Esophagus muscularis mucosa (tissue), 4 donors: ENCODE measurements around the gene CUBN.

Experiments used
- EP300 ChIP-seq: sonication (generic); formaldehyde crosslinking; IDR thresholded peaks from one replicate; pipeline ENCODE4 v1.6.1; 2017; ENCODE audit warnings: antibody characterized with exemption
- POLR2AphosphoS5 ChIP-seq, 2 donors: sonication (generic); formaldehyde crosslinking; IDR thresholded peaks; one replicate each; pipeline ENCODE4 v1.6.1; 2017; ENCODE audit warnings: antibody characterized with exemption in 2 of 2
- TF ChIP-seq, protein P1 (sequence below), 3 experiments: fragments of 200-600 bp in 2 of 3; fragments of 450-650 bp in 1 of 3; sonication (generic) in 2 of 3; IDR thresholded peaks; one replicate each; pipeline ENCODE4 v1.5.1; 2017 to 2019; ENCODE audit warnings: antibody characterized with exemption in 3 of 3, mild to moderate bottlenecking in 2 of 3, moderate library complexity in 1 of 3

GRCh38 chr10:16902606-16903005 is 227.0 kb downstream of the CUBN start:
- TF ChIP-seq, protein P1, sequence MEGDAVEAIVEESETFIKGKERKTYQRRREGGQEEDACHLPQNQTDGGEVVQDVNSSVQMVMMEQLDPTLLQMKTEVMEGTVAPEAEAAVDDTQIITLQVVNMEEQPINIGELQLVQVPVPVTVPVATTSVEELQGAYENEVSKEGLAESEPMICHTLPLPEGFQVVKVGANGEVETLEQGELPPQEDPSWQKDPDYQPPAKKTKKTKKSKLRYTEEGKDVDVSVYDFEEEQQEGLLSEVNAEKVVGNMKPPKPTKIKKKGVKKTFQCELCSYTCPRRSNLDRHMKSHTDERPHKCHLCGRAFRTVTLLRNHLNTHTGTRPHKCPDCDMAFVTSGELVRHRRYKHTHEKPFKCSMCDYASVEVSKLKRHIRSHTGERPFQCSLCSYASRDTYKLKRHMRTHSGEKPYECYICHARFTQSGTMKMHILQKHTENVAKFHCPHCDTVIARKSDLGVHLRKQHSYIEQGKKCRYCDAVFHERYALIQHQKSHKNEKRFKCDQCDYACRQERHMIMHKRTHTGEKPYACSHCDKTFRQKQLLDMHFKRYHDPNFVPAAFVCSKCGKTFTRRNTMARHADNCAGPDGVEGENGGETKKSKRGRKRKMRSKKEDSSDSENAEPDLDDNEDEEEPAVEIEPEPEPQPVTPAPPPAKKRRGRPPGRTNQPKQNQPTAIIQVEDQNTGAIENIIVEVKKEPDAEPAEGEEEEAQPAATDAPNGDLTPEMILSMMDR (IDR thresholded peaks at IDR 0.05), result no peak
- no peak for TF ChIP-seq POLR2AphosphoS5 (IDR thresholded peaks at IDR 0.05)
- TF ChIP-seq EP300, result no peak
